ENCODE data around the gene FLT3. TPM values are rescaled to one million over a fixed set of nuclear protein-coding genes. Genes with fewer than 3 reads are reported as not detected.

FLT3 gene
- total RNA-seq, 6 donors from 2014 or later = 0.89 to 6.3 (median 1.6) TPM

DNA sequence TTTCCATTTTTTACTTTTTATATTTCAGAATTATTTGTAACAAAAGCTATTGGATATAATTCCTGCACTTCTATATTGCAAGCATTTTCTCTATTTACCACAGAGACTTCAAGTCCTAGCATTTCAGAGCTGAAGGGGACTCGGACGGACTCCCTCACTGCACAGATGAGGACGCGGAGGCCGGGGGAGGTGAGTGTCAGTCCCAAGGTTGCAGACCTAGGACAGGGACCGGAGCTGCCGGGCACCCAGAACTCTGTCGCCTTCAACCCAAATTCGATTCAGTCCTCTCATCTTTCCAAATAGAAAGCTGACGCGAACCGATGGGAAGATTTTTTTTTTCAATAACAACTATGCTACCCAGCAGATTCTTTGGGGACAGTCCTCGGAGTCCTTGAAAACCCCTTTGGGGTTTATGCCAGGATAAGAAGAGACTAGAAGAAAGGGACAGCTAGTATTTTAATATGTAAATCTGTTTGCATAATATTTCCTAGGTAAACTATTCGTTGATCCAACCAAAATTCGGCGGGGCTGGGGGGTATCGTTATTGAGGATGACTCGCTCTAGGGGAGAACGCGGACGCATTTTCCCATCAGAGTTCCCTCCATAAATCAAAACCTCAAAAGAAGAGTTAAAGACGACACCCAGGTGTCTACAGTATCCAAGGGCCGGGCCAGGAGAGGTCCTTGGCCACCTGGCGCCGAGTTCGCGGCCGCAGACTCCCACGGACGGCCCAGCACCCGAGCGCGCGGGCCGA is 803 bp downstream of the FLT3 start:
- peak overlapping the region in 1 of 4 donors; percentile 55 for H3K27ac ChIP-seq
- H3K9me3 ChIP-seq = peaks cover 0 to 7% (median 2%) of the 10 kb centered on the region in 4 donors
- no peaks in the 10 kb centered on the region for H3K36me3 ChIP-seq
- peaks cover 0 to 28% (median 19%) of the 10 kb centered on the region in 4 donors for H3K27me3 ChIP-seq
- ATAC-seq (ENCODE audit: low FRiP score in 2 of 2) (no peak), DNase-seq (no peak)
- 10 to 11% methylated on average over 26 to 35 of the region's 35 CpGs for WGBS, 2 donors
- H3K4me1 ChIP-seq = peaks cover 11 to 23% (median 13%) of the 10 kb centered on the region in 4 donors
- peak overlapping the region in 3 of 4 donors; percentile 43 to 55 (median 53) for H3K4me3 ChIP-seq
- no peak for TF ChIP-seq EP300 (IDR thresholded peaks at IDR 0.05)
- TF ChIP-seq POLR2A (IDR thresholded peaks at IDR 0.05) = no peak
- no peak for TF ChIP-seq POLR2AphosphoS5 (IDR thresholded peaks at IDR 0.05)

DNA sequence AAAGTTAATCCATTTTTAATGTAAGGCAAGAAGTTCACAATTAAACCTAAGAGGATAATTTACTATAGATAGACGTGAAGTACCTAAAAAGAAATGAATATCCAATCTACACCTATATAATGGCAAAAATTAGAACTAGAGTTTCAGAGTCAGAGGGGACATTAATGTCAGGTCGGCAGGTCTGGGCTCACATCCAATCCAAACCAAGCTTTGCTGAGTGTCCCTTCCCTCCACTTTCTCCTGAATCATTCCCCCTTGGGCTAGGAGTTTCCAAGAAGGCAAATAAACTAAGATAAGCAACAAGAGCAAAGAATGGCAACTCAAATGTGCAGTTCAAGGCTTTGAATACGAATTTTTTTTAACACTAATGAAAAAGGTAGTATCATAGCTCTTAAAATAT is 2.9 kb downstream of the FLT3 start:
- no peaks in the 10 kb centered on the region for H3K36me3 ChIP-seq
- TF ChIP-seq POLR2A (IDR thresholded peaks at IDR 0.05) (no peak), EP300 (IDR thresholded peaks at IDR 0.05) (no peak)
- TF ChIP-seq, protein P1, sequence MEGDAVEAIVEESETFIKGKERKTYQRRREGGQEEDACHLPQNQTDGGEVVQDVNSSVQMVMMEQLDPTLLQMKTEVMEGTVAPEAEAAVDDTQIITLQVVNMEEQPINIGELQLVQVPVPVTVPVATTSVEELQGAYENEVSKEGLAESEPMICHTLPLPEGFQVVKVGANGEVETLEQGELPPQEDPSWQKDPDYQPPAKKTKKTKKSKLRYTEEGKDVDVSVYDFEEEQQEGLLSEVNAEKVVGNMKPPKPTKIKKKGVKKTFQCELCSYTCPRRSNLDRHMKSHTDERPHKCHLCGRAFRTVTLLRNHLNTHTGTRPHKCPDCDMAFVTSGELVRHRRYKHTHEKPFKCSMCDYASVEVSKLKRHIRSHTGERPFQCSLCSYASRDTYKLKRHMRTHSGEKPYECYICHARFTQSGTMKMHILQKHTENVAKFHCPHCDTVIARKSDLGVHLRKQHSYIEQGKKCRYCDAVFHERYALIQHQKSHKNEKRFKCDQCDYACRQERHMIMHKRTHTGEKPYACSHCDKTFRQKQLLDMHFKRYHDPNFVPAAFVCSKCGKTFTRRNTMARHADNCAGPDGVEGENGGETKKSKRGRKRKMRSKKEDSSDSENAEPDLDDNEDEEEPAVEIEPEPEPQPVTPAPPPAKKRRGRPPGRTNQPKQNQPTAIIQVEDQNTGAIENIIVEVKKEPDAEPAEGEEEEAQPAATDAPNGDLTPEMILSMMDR (IDR thresholded peaks at IDR 0.05) = no peak
- DNase-seq (no peak), ATAC-seq (ENCODE audit: low FRiP score in 2 of 2) (no peak)
- H3K27me3 ChIP-seq = peaks cover 0 to 23% (median 18%) of the 10 kb centered on the region in 4 donors
- WGBS, 2 donors = 43 to 48% methylated on average over 3 of the region's 3 CpGs
- peaks cover 0 to 7% (median 2%) of the 10 kb centered on the region in 4 donors for H3K9me3 ChIP-seq
- H3K4me1 ChIP-seq = peaks cover 11 to 26% (median 13%) of the 10 kb centered on the region in 4 donors
- H3K27ac ChIP-seq = no peak overlapping the region
- H3K4me3 ChIP-seq = no peak overlapping the region

DNA sequence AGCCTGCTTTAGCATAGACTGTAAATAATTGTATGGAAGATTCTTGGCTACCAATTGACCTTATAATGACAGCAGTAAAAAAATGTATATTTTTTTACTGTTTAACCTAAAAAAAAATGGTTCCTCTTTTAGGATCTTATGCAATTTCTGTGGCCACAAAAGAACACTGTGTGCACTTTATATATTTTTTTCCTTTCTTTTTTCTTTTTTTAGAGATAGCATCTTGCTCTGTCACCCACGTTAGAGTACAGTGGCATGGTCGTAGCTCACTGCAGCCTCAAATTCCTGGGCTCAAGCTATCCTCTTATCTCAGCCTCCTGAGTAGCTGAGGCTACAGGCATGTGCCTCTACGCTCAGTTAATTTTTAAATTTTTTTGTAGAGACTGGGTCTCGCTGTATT is 6.1 kb downstream of the FLT3 start:
- ATAC-seq (ENCODE audit: low FRiP score in 2 of 2) (no peak), DNase-seq (no peak)
- H3K4me3 ChIP-seq = no peak overlapping the region
- TF ChIP-seq POLR2A (IDR thresholded peaks at IDR 0.05) (no peak), EP300 (IDR thresholded peaks at IDR 0.05) (no peak), POLR2AphosphoS5 (IDR thresholded peaks at IDR 0.05) (no peak)
- TF ChIP-seq, protein P1 (IDR thresholded peaks at IDR 0.05) = no peak
- peaks cover 0 to 4% (median 0%) of the 10 kb centered on the region in 4 donors for H3K4me1 ChIP-seq
- peak overlapping the region in 1 of 4 donors; percentile 6 for H3K27ac ChIP-seq
- no peaks in the 10 kb centered on the region for H3K36me3 ChIP-seq
- peaks cover 0 to 7% (median 2%) of the 10 kb centered on the region in 4 donors for H3K9me3 ChIP-seq
- 42 to 46% methylated on average over 4 of the region's 4 CpGs for WGBS, 2 donors
- peaks cover 0 to 7% (median 0%) of the 10 kb centered on the region in 4 donors for H3K27me3 ChIP-seq

DNA sequence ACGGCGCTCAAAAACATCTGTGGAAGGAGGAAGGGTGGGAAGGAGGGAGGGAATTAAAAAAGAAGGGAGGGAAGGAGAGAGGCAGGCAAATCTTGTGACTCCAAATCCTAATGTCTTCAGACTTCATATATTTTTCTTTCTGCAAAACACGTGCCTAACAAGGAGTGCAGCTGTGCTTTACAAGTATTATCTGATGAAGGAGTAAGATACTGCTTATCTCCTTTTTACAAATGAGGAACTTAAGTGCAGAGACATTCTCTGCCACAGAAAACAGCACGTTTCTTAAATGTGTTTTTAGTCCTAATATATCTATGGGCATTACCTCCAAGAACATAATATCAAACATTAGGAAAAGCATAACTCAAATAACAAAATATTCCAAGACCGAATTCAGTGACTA is 6.5 kb downstream of the FLT3 start:
- DNase-seq (no peak), ATAC-seq (ENCODE audit: low FRiP score in 2 of 2) (no peak)
- WGBS, 2 donors = 27 to 28% methylated on average over 5 of the region's 5 CpGs
- Histone ChIP-seq H3K36me3 (no peaks in the 10 kb centered on the region), H3K9me3 (peaks cover 0 to 6% (median 2%) of the 10 kb centered on the region in 4 donors), H3K4me1 (peaks cover 0 to 4% (median 0%) of the 10 kb centered on the region in 4 donors), H3K4me3 (no peak overlapping the region), H3K27ac (no peak overlapping the region), H3K27me3 (peaks cover 0 to 5% (median 0%) of the 10 kb centered on the region in 4 donors)
- TF ChIP-seq, protein P1 (IDR thresholded peaks at IDR 0.05) = no peak
- TF ChIP-seq EP300 (IDR thresholded peaks at IDR 0.05) = no peak
- no peak for TF ChIP-seq POLR2A (IDR thresholded peaks at IDR 0.05)
- no peak for TF ChIP-seq POLR2AphosphoS5 (IDR thresholded peaks at IDR 0.05)

DNA sequence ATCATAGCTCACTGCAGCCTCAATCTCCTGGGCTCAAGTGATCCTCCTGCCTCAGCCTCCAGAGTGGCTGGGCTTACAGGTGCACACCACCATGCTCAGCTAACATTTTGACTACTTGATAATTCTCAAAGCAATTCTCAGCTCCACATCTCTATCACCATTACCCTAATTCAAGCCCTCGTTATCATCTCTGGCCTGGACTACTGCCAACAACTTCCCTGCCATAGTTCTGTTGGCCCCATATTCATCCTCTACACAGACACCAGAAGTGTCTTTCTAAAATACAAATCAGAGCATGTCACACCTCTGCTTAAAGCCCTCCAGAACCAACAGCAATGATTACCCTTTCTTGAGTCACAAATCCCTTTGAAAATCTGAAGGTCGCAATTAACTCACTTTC is 7.9 kb downstream of the FLT3 start:
- TF ChIP-seq POLR2A (IDR thresholded peaks at IDR 0.05) (no peak), POLR2AphosphoS5 (IDR thresholded peaks at IDR 0.05) (no peak), EP300 (IDR thresholded peaks at IDR 0.05) (no peak)
- TF ChIP-seq, protein P1 (IDR thresholded peaks at IDR 0.05) = no peak
- H3K27me3 ChIP-seq = no peaks in the 10 kb centered on the region
- H3K4me1 ChIP-seq = peaks cover 0 to 4% (median 0%) of the 10 kb centered on the region in 4 donors
- WGBS, 2 donors = 53 to 67% methylated on average over 2 of the region's 2 CpGs
- H3K36me3 ChIP-seq = no peaks in the 10 kb centered on the region
- no peak overlapping the region for H3K4me3 ChIP-seq
- no peak for DNase-seq
- no peak for ATAC-seq (ENCODE audit: low FRiP score in 2 of 2)
- no peak overlapping the region for H3K27ac ChIP-seq
- H3K9me3 ChIP-seq = no peaks in the 10 kb centered on the region
